Fibroblast of skin of left biceps (primary cell): ENCODE data around the gene FBXL4.
A peak's percentile ranks its signal among the peaks of the same experiment; 100 is the strongest.
"Not testable (repeated sequence)": the region's sequence is repeated elsewhere in the genome, so short reads cannot be mapped to it uniquely, and the experiment has no call there.

ENCODE experiments used
- DNase-seq, 2 experiments: peaks; one replicate each; pipeline ENCODE4 v3.0.0-alpha.2; 2013; ENCODE audit warnings: low read depth in 2 of 2

Gene FBXL4

DNA sequence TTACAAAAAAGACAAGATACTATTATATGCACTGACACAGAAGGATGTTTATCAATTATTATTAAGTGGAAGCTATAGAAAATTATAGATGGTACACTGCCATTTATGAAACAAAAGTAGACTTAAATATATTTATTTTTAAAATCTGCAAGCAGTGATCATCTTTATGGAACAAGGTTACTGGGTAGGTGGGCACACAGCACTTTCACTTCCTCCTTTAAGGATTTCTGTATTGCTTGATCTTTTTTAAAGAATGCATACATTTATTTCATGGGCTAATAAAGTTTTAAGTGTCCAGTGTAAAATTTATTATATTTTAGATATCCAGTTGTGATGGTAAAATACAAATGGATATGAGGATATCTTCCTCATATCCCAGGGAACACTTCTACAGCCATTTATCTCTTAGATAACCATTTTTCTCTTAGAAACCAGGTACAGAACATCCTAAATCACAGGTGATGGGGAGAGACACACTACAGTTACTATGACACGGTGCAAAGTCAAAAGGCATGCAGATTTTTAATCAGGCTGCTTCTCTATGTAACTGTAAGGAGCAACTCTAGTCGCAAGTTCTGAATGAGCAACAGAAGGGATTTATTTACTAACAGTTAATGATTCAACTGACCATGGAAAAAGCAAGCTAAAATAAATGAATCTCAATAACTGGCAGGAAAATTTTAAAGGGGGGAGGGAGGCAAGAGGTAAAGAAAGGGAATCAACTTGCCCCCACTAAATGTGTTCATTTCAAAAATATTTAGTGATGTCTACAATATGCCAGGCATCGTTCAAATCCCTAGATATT lies 2.2 kb downstream of the FBXL4 start:
- DNase-seq = no peak

GRCh38 chr6:98944598-98945081 lies 3.1 kb downstream of the FBXL4 start:
- no peak for DNase-seq

DNA sequence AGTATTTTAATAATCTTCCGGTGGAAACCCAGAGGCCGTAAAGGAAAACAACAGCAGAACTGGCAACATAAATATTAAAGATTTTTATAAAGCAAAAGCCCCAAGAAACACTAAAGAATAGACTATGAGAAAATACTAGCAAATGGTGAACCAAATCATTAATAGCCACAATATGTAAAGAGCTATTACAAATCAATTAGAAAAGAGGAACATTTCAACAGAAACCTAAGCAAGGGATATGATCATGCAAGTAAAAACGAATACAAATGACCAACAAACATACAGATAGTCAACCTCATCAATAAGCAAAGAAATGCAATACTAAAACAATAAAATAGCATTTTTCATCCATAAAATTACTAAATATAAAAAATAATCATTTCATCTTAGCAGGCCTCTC lies 3.6 kb downstream of the FBXL4 start:
- no peak for DNase-seq

DNA sequence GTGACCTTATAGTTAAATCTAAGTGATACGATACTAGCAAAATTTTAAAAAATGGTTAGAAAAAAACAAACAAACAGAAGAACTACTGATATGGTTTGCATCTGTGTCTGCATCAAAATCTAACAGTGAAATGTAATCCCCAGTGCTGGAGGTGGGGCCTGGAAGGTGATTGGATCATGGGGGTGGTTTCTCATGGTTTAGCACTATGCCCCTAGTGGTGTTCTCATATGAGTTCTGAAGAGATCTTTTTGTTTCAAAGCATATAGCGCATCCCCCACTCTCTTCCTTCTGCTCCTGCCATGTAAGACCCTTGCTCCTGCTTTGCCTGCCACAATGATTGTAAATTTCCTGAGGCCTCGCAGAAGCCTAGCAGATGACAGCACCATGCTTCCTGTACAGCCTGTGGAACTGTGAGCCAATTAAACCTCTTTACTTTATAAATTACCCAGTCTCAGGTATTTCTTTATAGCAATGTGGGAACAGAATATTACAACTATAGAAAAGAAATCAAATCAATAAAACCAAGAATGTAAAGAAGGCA lies 5.4 kb downstream of the FBXL4 start:
- no peak for DNase-seq

DNA sequence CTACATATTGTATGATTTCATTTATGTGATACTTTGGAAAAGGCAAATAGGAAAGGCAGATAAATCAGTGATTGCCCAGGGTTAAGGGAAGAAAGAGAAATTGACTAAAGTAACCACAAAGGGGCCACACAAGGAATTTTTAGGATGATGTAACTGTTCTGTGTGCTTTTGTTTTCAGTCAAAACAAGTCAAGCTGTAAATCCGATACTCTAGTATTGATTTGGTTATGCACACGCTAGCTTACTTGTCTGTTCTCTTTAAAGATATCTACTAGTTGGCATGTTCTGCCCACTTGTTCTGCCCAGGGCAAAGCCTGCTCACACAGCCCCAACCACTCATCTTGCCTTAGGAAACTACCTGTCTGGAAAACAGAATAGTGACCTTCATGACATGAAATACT lies 6.4 kb downstream of the FBXL4 start:
- no peak for DNase-seq

- DNase-seq = no peak
Measured at GRCh38 chr6:98937351-98937750, 10.4 kb downstream of the FBXL4 start.

GRCh38 chr6:98932381-98932780 lies 15.4 kb downstream of the FBXL4 start:
- DNase-seq = no peak

- no peak for DNase-seq
Measured at GRCh38 chr6:98931696-98932095, 16.1 kb downstream of the FBXL4 start.

DNA sequence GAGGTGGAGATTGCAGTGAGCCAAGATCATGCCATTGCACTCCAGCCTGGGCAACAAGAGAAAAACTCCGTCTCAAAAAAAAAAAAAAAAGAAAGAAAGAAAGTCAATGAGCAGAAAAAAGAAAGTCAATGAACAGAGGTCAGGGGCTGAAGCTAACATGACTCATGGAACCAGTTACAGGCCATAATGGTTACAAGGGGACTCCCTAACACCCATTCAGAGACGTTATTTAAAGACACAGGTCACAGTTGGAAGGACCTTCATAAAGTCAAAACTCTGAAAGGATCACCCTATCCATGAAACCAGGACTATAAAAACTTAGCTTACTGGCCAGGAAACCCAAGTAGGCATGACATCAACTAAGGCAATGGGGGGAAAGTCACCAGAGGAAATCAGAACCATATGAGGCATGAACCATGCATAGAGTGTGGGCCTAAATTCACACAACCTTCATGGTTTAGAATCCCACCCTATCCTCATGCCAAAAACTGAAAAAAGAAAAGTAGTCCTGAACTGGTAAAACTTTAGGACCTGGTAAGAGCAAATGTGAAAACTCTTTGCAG lies 18.2 kb downstream of the FBXL4 start:
- DNase-seq = no peak

- no peak for DNase-seq
Measured at GRCh38 chr6:98928688-98929087, 19.1 kb downstream of the FBXL4 start.

- DNase-seq = no peak
Measured at GRCh38 chr6:98927534-98927933, 20.2 kb downstream of the FBXL4 start.

DNA sequence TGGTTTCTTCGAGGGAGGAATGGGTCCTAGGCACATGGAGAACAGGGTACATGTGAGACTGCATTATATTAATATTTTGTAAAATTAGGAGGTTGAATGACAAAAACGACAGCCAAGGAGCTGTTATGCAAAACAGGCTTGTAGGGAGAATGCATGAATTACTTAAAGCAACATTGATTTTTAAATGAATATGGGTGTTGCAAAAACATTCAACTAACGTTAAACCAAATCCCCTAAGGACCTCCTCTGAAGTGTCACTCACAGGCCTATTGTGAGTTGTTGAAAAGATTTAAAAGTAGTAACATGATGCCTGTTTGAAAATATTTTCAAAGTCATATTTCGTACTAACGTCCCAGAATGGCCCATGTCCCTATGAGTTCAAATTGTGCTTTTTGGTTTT lies 21.9 kb downstream of the FBXL4 start:
- no peak for DNase-seq

- DNase-seq = no peak
Measured at GRCh38 chr6:98924647-98925046, 23.1 kb downstream of the FBXL4 start.

DNA sequence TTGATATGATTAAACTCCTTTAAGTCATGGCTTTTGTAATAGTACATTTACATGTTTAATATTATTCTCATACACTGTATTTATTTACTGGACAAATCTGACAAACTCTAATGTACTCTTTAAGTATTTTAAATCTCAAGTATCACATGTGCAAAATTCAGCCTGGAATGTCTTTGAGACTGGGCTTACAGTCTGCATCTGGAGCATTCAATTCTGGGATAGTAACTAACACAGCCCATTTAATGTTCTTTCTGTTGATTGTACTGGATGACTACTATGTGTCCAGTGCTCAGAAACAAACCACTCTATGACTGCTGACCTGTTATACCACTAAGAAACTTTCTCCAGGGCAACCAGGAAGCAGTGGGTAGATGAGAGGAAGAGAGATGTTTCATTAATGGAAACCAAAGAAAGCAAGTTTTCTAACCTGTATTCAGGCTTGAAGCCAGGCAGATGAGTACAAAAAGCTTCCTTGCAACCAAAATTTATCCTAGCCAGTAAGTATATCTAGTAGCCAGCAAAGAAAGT lies 26.8 kb downstream of the FBXL4 start:
- DNase-seq = no peak

DNA sequence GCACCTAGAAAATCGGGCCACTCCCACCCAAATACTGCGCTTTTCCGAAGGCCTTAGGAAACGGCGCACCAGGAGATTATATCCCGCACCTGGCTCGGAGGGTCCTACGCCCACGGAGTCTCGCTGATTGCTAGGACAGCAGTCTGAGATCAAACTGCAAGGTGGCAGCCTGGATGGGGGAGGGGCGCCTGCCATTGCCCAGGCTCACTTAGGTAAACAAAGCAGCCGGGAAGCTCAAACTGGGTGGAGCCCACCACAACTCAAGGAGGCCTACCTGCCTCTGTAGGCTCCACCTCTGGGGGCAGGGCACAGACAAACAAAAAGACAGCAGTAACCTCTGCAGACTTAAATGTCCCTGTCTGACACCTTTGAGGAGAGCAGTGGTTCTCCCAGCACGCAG lies 36.8 kb downstream of the FBXL4 start:
- DNase-seq = not testable (repeated sequence)

GRCh38 chr6:98909236-98909635 lies 38.5 kb downstream of the FBXL4 start:
- no peak for DNase-seq

- not testable (repeated sequence) for DNase-seq
Measured at GRCh38 chr6:98906342-98906741, 41.4 kb downstream of the FBXL4 start.

DNA sequence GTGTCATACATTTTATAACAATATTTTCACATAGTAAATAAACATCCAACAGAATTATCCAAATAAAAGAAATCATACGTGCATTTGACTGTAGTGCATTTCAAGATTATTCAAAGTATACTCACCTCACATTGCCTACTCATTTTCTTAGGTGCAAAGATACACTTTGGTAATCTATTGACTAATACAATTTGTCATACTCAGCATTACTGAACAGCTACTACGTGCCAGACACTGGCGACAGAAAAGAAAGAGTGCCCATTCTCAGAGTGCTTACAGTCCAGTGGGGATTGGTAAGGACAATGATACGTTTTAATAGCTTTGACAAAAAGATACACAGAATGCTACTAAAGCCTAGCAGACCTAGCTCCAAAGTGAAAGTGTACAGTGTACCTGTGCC lies 42.0 kb downstream of the FBXL4 start:
- DNase-seq = no peak

DNA sequence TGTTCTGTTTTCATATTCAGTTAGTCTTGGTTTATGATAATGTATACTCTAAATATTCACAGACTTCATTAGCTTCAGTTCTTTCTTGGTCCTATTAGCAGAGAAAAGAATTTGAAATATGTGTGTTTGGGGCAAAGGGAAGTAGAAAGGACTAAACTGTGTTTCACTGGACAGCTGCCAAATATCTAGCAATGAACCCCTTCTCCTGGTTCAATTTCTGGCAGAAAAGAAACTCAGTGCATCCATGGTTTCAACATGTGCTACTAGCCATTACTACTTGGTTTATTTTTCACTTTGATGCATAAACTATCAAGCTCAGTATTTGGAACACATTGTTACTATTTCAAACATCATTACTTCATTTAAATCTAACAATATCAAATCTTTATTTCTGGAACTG lies 43.6 kb downstream of the FBXL4 start:
- DNase-seq = peak; percentile 10 to 11

GRCh38 chr6:98900706-98901105 lies 47.0 kb downstream of the FBXL4 start:
- no peak for DNase-seq

DNA sequence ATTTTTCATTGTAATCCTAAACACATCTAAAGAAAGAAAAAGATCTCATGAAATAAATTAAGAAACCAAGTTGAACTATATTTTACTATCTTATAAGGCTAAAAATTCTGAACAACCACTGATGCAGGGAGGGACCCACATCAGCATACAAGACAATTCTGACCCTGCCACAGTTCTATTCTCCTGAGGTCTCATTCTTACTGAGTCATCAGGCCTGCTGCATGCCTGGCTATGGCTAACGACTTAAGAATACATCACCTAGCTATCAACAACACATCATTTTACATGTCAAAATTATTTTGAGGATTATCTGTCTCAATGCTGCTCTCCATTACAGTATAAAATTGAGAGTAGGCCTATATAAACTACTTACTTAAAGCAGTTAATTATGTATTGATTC lies 52.9 kb downstream of the FBXL4 start:
- DNase-seq = no peak

DNA sequence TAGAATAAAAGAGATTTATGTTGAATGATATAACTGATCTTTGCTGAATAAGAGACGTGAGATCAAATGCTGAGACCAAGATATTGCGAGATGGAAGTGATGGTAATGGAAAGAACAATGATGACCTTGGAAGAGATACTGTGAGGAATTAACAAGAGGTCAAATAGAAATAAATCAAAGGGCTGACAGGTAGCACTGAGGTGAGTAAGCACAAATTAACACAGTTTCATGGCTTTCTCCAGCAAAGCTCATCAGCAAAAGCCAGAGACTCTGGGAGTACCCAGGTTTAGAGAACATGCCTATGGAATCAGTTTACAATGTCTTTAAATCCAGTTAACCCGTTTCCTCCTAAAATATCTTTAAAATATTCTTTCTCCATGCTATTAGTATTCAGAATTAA lies 60.1 kb downstream of the FBXL4 start:
- no peak for DNase-seq

GRCh38 chr6:98885330-98885729 lies 62.4 kb downstream of the FBXL4 start:
- DNase-seq = no peak
